Caki2 (cell line): ENCODE results near the gene GRIN2A. TPM values are rescaled to one million over a fixed set of nuclear protein-coding genes. Genes with fewer than 3 reads are reported as not detected.

Experiments
- DNase-seq: peaks from one replicate; pipeline ENCODE4 v3.0.0-alpha.2; 2015; ENCODE audit warnings: low read depth
- in situ Hi-C: cut with HindIII; loops from 2 replicates; pipeline ENCODE4 v1.10.0; 2016; ENCODE audit warnings: low sequenced_read_pairs, low pct_unique_long_range_greater_than_20kb, mixed read lengths
- total RNA-seq: library from RNA; depleted of rRNA; stranded (reverse); fragments of >200 nt; shearing (Covaris generic); gene quantifications from 2 replicates; pipeline ENCODE4 v1.2.3, GENCODE V29; 2014; ENCODE audit warnings: low replicate concordance

GRIN2A gene
- total RNA-seq, 1 experiment from 2014 or later: not detected

DNA sequence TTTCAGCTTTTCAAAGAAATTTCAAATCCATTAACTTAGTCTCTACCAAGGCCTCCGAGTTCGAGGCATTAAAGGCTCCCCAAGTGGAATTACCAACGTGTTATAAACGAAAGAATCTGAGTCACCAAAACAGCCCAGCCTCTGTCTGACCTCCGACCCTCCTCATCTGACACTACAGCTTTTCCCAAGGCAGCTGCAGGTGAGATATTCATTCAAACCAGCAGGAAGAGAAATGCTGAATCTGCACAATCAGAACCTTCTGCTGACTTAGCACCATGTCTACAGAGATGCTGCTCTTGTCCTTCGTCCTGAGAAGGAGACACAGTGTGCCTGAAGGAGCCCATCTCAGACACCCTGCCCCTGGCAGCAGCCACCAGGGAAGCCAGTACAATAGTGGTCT lies 30.5 kb downstream of the GRIN2A start:
- no peak for DNase-seq
- in situ Hi-C loops: no loop called here

GRCh38 chr16:10150906-10151305 lies 31.3 kb downstream of the GRIN2A start:
- DNase-seq: no peak
- in situ Hi-C loops: no loop called here

- in situ Hi-C loops: no loop called here
Measured at GRCh38 chr16:10145542-10146035, 36.6 kb downstream of the GRIN2A start.

GRCh38 chr16:10141671-10142070 lies 40.6 kb downstream of the GRIN2A start:
- DNase-seq: no peak
- in situ Hi-C loops: no loop called here

More at GRCh38 chr16:10145542-10146035, 36.6 kb downstream of the GRIN2A start:
- no peak for DNase-seq

- DNase-seq: no peak
- in situ Hi-C loops: no loop called here
Measured at GRCh38 chr16:10138881-10139280, 43.3 kb downstream of the GRIN2A start.

- DNase-seq: no peak
- in situ Hi-C loops: no loop called here
Measured at GRCh38 chr16:10137341-10137740, 44.9 kb downstream of the GRIN2A start.

DNA sequence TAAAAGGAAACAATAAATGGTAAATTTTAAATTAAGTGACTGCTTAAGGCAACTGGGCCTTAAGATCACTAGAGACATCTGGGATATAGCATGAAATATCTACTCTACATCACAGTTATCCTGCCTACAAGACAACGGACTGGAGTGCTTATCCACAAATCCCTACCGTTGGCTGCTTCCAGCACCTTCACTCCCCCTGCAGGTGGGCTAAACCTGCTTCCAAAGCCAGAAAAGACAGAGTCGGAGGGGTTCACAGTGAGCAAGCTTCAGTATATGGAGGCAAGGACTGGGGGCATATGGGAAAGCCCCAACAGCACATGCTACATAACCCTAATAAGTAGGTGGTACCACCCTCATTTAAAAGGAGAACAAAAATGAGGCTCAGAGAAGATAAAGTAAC lies 45.3 kb downstream of the GRIN2A start:
- in situ Hi-C loops: no loop called here

DNA sequence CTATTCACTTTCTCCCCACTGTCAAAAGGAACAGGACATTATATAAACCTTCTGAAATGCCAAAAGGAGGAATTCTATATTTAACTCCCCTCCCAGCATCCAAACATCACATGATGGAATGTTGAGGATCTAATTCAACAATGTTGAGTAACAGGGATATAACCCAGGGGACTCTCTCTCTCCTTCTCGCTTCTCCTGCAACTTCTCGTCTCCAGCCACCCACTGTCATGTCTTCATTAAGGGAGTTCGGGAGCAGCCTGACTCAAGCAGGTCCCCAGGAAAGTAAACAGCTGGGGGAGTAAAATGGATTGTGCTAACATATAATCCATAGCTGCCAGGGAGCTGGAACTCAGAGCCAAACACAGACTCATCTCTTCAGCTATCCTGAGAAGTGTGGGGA lies 51.7 kb downstream of the GRIN2A start:
- in situ Hi-C loops: no loop called here
- no peak for DNase-seq

More for the DNA sequence above, 45.3 kb downstream of the GRIN2A start:
- no peak for DNase-seq

GRCh38 chr16:10128397-10129258 lies 53.6 kb downstream of the GRIN2A start:
- in situ Hi-C loops: no loop called here
- no peak for DNase-seq

DNA sequence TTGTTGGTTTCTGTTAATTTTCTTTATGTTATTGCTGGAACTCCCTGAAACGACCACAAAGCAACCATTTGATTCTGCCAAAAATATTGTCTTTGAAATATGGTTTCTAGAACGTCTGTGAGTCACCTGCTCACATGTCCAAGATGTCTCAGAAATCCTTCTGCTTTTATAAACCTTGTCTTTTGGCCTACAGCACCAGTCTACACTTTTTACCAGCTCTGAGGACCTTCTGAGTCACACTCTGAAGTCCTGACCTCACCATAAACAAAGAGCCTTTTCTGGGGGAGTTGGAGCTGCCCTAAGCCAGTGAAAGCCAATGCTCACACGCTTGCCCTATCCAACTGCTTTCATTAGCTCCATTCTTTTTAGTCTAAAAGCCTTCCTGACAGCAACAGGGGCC lies 55.5 kb downstream of the GRIN2A start:
- DNase-seq: no peak
- in situ Hi-C loops: no loop called here

- DNase-seq: no peak
- in situ Hi-C loops: no loop called here
Measured at GRCh38 chr16:10123141-10123540, 59.1 kb downstream of the GRIN2A start.

- DNase-seq: no peak
Measured at GRCh38 chr16:10122546-10122945, 59.7 kb downstream of the GRIN2A start.

GRCh38 chr16:10121897-10122425 lies 60.3 kb downstream of the GRIN2A start:
- DNase-seq: no peak
- in situ Hi-C loops: no loop called here

More at GRCh38 chr16:10122546-10122945, 59.7 kb downstream of the GRIN2A start:
- in situ Hi-C loops: no loop called here

- in situ Hi-C loops: no loop called here
- peak; percentile 52 for DNase-seq
Measured at GRCh38 chr16:10121491-10121890, 60.7 kb downstream of the GRIN2A start.

- DNase-seq: peak; percentile 21
- in situ Hi-C loops: no loop called here
Measured at GRCh38 chr16:10120953-10121352, 61.3 kb downstream of the GRIN2A start.

DNA sequence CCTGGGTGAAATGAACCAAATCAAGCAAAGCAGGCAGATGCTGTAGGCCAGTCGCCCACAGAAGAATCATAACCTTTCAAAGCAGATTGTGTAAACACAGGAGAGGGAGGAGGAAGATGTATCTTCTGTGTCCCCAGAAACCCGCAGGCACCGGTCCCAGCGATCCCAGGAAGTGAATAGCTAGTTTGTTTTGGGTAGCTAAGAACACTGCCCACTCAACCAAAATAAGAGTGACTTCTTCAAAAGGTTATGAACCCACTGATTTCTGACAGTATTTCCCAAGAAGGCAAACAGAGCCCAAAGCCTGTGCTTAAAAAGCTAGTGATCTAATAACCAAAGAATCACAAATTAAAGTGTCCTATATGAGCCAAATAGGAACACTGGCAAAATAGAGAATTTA lies 67.8 kb downstream of the GRIN2A start:
- in situ Hi-C loops: no loop called here
- no peak for DNase-seq

DNA sequence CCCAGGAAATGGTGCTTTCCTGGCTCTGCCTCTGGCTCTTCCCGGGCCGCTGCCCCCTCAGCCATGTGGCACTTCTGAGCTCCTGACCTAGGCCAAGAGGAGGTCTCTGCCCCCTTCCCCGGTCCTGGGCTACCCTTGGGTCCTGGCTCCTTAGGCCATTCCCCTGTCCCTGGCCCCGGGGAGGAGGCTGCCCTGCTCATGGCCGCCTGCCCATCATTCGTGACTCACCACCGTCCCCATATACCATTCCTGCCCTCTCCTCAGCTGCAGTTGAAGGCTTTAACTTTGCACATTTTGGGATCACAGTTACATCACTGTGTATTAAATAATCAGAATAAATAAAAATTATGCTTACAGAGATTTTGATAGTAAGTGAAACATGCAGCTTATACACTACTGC lies 69.0 kb downstream of the GRIN2A start:
- no peak for DNase-seq
- in situ Hi-C loops: no loop called here

- no peak for DNase-seq
- in situ Hi-C loops: no loop called here
Measured at GRCh38 chr16:10112021-10112420, 70.2 kb downstream of the GRIN2A start.

DNA sequence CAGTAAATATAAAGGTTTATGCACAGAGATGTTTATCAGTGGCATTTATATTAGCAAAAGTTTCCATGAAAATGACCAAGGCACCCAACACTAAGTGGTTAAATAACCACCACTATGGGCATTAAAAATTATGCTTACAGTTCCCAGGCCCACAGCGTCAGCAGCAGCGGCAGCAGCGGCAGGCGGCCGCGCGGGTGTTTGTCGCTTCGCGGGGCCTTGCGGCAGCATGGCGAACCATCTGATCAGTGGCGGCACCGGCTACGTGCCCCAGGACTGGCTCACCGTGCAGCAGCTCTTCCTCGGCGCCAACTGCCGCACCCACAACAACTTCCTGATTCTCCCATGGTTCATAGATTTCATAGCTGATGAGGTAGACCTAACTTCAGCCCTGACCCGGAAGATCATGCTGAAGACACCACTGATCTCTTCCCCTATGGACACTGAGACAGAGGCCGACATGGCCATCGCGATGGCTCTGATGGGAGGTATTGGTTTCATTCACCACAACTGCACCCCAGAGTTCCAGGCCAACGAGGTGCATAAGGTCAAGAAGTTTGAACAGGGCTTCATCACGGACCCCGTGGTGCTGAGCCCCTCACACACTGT lies 71.0 kb downstream of the GRIN2A start:
- no peak for DNase-seq
- in situ Hi-C loops: no loop called here
